Memory B cell (primary cell): Measurements from ENCODE around the gene ASPG.

ENCODE experiments used
- ATAC-seq: fragments of 150-1000 bp; cut with Tn5 transposase; 2 replicates; pipeline ENCODE4 v1.10.0; 2021; ENCODE audit warnings: low read depth, mild to moderate bottlenecking, moderate library complexity
- DNase-seq, 2 donors: peaks; one replicate each; pipeline ENCODE4 v3.0.0; 2022; ENCODE audit warnings: low spot score in 2 of 2
- H3K27ac Mint-ChIP-seq: one replicate; pipeline ENCODE4 v1.8.0; 2022; ENCODE audit warnings: mild to moderate bottlenecking, moderate library complexity, mixed read lengths
- H3K27me3 Mint-ChIP-seq: one replicate; pipeline ENCODE4 v1.8.0; 2022; ENCODE audit warnings: mixed read lengths
- H3K36me3 Mint-ChIP-seq: one replicate; pipeline ENCODE4 v1.8.0; 2022; ENCODE audit warnings: mild to moderate bottlenecking, mixed read lengths
- H3K4me1 Mint-ChIP-seq: one replicate; pipeline ENCODE4 v1.8.0; 2022; ENCODE audit warnings: mixed read lengths
- H3K4me3 Mint-ChIP-seq: one replicate; pipeline ENCODE4 v1.8.0; 2022; ENCODE audit warnings: mild to moderate bottlenecking, moderate library complexity, mixed read lengths
- H3K9me3 Mint-ChIP-seq: one replicate; pipeline ENCODE4 v1.8.0; 2022; ENCODE audit warnings: mixed read lengths

Gene ASPG

GRCh38 chr14:104110491-104111209 is 25.1 kb downstream of the ASPG start:
- no peak overlapping the region for H3K4me3 Mint-ChIP-seq
- DNase-seq, result no peak

DNA sequence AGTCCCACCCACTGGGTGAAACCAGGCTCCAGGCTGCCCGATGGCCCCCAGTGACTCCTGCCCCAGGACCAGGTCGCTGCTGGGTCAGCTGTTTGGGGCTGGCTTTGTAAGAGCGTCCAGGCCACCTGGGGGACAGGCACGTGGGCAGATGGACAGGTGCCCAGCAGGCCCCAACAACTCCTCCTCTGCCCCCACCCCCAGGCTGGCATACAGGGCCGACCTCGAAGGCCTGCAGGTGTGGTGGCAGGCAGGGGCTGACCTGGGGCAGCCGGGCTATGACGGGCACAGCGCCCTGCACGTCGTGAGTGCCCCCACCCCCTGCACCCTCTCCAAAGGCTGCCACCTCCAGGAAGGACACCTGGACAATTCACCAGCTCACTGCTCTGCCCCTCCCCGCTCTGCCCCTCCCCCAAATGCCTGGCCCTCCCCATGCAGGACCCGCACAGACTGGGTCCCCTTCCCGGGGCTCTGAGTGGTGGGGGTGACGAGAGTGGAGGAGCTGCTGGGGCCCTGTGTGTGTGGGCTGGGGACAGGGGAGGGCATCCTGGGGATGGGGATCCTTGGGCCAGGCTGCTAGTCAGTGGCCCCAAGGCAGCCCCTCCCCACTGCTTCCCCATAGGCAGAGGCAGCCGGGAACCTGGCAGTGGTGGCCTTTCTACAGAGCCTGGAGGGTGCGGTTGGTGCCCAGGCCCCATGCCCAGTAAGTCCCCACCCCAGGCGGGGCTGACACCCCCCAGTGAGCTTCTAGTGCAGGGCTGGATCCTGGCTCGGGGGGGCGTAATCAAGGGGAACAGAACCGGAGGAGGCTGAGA is 26.0 kb downstream of the ASPG start:
- no peak for DNase-seq
- Mint-ChIP-seq H3K4me3 (no peak overlapping the region), H3K27me3 (peaks cover 11% of the 10 kb centered on the region), H3K4me1 (peaks cover 4% of the 10 kb centered on the region), H3K36me3 (no peaks in the 10 kb centered on the region), H3K9me3 (no peaks in the 10 kb centered on the region), H3K27ac (no peak overlapping the region)
- ATAC-seq, result no peak

More at GRCh38 chr14:104110491-104111209, 25.1 kb downstream of the ASPG start:
- H3K4me1 Mint-ChIP-seq, result peaks cover 4% of the 10 kb centered on the region
- H3K9me3 Mint-ChIP-seq, result no peaks in the 10 kb centered on the region
- H3K27ac Mint-ChIP-seq, result no peak overlapping the region
- ATAC-seq, result no peak
- H3K27me3 Mint-ChIP-seq, result peaks cover 8% of the 10 kb centered on the region
- H3K36me3 Mint-ChIP-seq, result no peaks in the 10 kb centered on the region

GRCh38 chr14:104112113-104112505 is 26.6 kb downstream of the ASPG start:
- ATAC-seq, result no peak
- Mint-ChIP-seq H3K4me1 (peaks cover 4% of the 10 kb centered on the region), H3K27ac (no peak overlapping the region), H3K36me3 (no peaks in the 10 kb centered on the region), H3K9me3 (no peaks in the 10 kb centered on the region), H3K27me3 (peaks cover 11% of the 10 kb centered on the region), H3K4me3 (no peak overlapping the region)
- no peak for DNase-seq

DNA sequence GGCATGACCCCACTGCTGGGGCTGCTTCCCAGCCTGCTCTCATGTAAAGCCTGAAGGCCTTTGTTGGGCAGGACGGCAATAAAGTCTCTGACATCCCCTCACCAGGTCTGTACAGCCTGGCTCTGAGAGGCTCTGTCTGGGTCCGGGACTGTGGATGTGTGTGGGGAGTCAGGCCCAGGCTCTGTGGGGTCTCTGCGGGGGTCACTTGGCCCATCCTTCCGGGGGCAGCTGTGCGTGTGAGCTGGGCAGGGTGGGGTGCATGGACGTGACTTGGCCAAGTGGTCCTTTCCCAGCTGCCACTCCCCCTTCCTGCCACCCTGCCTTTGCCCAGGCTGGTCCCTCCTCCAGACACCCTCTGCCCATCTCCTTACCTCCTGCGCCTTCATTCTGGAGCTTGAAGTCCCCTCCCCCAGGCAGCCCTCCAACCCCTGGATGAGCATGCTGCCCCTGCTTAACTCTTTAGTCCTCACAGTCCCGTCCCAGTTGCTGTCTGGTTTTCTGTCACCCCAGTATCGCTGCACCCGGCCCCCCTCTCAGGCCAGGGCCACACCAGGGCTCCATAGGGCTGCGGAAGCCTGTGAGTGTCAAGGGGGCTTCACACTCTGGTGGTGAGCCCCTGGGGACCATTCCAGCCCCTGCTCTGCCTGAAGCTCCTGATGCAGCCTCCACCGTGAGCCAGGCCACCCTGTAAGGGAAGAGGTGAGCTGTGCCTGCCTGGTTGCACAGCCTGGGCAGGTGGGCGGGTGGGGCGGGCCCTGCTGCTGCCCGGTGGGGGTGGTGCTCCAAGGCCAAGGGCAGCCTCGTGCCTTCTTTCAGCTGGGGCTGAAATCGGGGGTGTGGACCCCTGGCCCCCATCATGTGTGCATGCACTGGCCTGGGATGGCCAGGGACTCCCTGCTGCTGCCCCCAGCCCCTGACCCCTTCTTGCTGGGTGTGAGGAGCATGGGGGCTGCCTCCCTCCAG is 27.4 kb downstream of the ASPG start:
- DNase-seq (no peak), ATAC-seq (no peak)
- H3K9me3 Mint-ChIP-seq, result no peaks in the 10 kb centered on the region
- peaks cover 13% of the 10 kb centered on the region for H3K27me3 Mint-ChIP-seq
- no peaks in the 10 kb centered on the region for H3K36me3 Mint-ChIP-seq
- no peak overlapping the region for H3K4me3 Mint-ChIP-seq
- peaks cover 4% of the 10 kb centered on the region for H3K4me1 Mint-ChIP-seq
- H3K27ac Mint-ChIP-seq, result no peak overlapping the region

DNA sequence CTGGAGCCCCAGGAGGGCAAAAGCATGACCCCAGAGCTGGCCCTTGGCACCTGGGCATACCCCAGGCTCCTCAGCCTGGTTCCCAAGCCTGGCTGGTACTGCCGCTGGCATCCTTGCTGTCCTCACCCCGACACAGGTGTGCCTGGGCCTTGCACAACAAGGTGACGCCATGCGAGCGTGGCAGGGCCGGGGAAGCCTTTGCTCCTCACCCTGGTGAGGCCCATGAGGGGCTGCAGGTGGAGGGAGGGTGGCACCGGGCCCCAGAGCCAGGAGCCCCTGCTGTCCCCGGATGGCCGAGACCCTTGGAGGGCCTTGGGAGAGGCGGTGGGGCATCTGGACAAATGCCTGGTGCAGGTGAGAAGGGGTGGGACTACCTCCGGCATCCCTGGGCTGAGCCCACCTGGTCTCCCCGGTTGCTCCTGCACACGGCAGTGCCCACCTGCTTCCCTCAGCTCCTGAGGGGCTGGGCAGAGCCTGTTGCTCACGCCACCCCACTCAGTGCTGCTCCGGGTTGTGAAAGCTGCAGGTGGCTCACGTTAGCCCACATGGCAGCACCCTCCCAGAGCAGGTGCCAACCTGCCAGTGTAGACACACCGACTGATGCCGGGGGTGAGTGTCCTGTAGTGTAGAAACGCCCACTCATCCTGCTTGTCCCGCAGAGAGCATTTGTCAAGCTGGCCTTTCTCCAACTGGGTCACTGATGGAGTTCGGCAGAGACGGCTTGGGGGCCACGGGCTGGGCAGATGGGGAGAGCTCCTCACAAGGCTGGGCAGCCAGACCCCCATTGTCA is 28.3 kb downstream of the ASPG start:
- Mint-ChIP-seq H3K4me1 (peaks cover 4% of the 10 kb centered on the region), H3K27me3 (peaks cover 15% of the 10 kb centered on the region), H3K36me3 (no peaks in the 10 kb centered on the region), H3K4me3 (no peak overlapping the region), H3K9me3 (no peaks in the 10 kb centered on the region), H3K27ac (no peak overlapping the region)
- ATAC-seq (no peak), DNase-seq (no peak)

- H3K27ac Mint-ChIP-seq, result no peak overlapping the region
Observed at GRCh38 chr14:104114421-104115130, 29.1 kb downstream of the ASPG start.

DNA sequence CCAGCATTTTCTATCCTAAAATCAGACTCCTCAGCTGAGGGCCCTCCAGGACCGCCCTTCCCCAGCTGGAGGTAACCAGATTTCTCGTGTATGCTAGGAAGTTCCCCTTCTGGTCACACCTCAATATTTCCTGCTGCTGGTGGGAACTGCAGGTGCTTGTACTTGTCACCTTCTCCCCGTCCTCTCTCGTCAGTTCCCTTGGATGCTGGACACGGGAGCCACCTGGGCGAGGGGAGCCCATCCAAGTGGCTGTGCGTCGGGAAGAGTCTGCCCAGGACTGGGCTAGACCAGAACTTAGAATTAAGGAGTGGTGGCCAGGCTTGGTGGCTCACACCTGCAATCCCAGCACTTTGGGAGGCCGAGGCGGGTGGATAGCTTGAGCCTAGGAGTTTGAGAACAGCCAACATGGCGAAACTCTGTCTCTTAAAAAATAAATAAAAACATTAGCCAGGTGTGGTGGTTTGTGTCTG is 29.7 kb downstream of the ASPG start:
- DNase-seq (no peak), ATAC-seq (no peak)
- no peaks in the 10 kb centered on the region for H3K9me3 Mint-ChIP-seq
- no peaks in the 10 kb centered on the region for H3K4me1 Mint-ChIP-seq
- no peaks in the 10 kb centered on the region for H3K36me3 Mint-ChIP-seq
- no peak overlapping the region for H3K27ac Mint-ChIP-seq
- H3K27me3 Mint-ChIP-seq, result peaks cover 12% of the 10 kb centered on the region
- H3K4me3 Mint-ChIP-seq, result no peak overlapping the region

More at GRCh38 chr14:104114421-104115130, 29.1 kb downstream of the ASPG start:
- Mint-ChIP-seq H3K4me1 (no peaks in the 10 kb centered on the region), H3K9me3 (no peaks in the 10 kb centered on the region), H3K36me3 (no peaks in the 10 kb centered on the region), H3K27me3 (peaks cover 12% of the 10 kb centered on the region), H3K4me3 (no peak overlapping the region)
- ATAC-seq, result no peak
- no peak for DNase-seq

DNA sequence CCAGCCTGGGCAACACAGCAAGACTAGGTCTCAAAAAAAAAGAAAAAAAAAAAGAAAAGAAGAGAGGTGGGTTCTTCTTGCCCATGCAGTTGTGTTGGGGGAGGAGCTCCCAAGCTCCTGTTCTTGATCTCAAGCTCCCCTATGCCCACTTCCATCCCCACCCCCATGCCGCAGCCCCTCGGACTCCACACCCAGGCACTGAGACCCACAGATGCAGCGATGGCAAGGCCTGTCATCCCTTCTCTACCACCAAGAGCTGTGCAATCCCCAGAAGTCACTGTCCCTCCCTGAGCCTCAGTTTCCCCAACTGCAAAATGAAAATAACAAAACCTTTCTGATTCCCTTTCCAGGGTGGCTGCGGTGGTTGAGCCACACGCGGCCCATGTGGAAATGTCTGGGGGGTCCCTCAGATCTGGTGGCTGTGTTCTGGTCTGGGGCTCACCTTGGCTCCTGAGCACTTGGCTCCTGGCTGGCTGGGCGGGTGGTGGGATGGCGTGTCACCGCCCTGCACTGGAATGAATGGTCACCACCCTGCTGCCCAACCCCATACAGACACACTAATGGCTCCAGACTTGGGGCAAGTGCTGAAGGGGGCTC is 30.3 kb downstream of the ASPG start:
- ATAC-seq (no peak), DNase-seq (no peak)
- Mint-ChIP-seq H3K4me3 (peak overlapping the region; percentile 34), H3K4me1 (no peaks in the 10 kb centered on the region), H3K27me3 (peaks cover 12% of the 10 kb centered on the region), H3K27ac (no peak overlapping the region), H3K36me3 (no peaks in the 10 kb centered on the region), H3K9me3 (no peaks in the 10 kb centered on the region)

GRCh38 chr14:104116288-104116755 is 30.8 kb downstream of the ASPG start:
- no peak overlapping the region for H3K27ac Mint-ChIP-seq
- ATAC-seq (no peak), DNase-seq (no peak)
- no peaks in the 10 kb centered on the region for H3K4me1 Mint-ChIP-seq
- H3K4me3 Mint-ChIP-seq, result no peak overlapping the region
- H3K36me3 Mint-ChIP-seq, result no peaks in the 10 kb centered on the region
- no peaks in the 10 kb centered on the region for H3K9me3 Mint-ChIP-seq
- peaks cover 12% of the 10 kb centered on the region for H3K27me3 Mint-ChIP-seq

GRCh38 chr14:104116756-104117340 is 31.3 kb downstream of the ASPG start:
- no peak overlapping the region for H3K27ac Mint-ChIP-seq
- peaks cover 12% of the 10 kb centered on the region for H3K27me3 Mint-ChIP-seq
- H3K36me3 Mint-ChIP-seq, result no peaks in the 10 kb centered on the region
- no peak overlapping the region for H3K4me3 Mint-ChIP-seq
- no peaks in the 10 kb centered on the region for H3K9me3 Mint-ChIP-seq
- no peaks in the 10 kb centered on the region for H3K4me1 Mint-ChIP-seq
- DNase-seq, result no peak
- no peak for ATAC-seq

DNA sequence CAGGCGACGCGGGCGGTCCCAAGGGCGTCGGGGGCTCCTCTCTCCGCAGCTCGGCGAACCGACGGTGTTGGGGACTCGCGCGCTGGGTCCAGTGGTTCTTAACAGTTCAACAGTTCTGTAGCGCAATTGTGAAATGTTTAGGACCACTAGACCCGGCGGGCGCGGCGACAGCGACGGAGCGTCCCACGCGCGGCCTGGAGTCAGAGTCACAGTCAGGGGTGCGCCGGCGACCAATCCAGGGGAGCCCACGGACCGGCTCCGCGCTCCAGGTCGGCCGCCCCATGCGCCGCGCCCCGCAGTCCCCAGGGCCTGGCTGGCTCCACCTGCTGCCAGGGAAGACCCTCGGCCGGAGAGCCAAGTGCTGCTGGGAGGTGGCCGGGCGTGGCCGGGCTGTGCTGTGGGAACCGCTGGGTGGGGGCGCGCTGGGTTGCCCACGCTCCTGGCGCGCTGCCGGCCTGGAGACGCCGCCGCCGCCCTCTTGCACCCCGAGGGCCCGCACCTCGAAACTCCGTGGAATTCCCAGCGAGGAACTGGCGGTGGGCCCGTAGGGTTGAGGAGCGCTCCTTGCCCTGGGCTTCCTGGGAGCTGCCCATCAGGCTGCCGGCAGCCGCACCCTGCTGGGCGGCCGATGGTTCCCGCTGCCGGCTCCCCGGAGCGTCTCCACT is 32.0 kb downstream of the ASPG start:
- Mint-ChIP-seq H3K4me1 (no peaks in the 10 kb centered on the region), H3K36me3 (no peaks in the 10 kb centered on the region), H3K9me3 (no peaks in the 10 kb centered on the region), H3K4me3 (peak overlapping the region; percentile 39), H3K27me3 (peaks cover 12% of the 10 kb centered on the region), H3K27ac (no peak overlapping the region)
- ATAC-seq, result no peak
- no peak for DNase-seq
